HEK293T (cell line): ENCODE measurements around the gene SLC25A14.

Experiments used
- ARNT ChIP-seq: fragments of 450-650 bp; IDR thresholded peaks from 2 replicates; pipeline ENCODE4 v1.6.1; 2017; ENCODE audit warnings: mild to moderate bottlenecking
- BHLHE40 ChIP-seq: fragments of 450-650 bp; IDR thresholded peaks from 2 replicates; pipeline ENCODE4 v1.6.1; 2016; ENCODE audit warnings: mild to moderate bottlenecking, moderate library complexity, borderline replicate concordance
- ELF4 ChIP-seq: fragments of 450-650 bp; IDR thresholded peaks from 2 replicates; pipeline ENCODE4 v1.6.1; 2017; ENCODE audit warnings: antibody characterized with exemption
- FOXM1 ChIP-seq: fragments of 450-650 bp; IDR thresholded peaks from 2 replicates; pipeline ENCODE4 v1.6.1; 2017; ENCODE audit warnings: mild to moderate bottlenecking, borderline replicate concordance
- HDGF ChIP-seq: fragments of 450-650 bp; IDR thresholded peaks from 2 replicates; pipeline ENCODE4 v1.6.1; 2017; ENCODE audit warnings: antibody characterized with exemption, borderline replicate concordance
- NFRKB ChIP-seq: fragments of 450-650 bp; IDR thresholded peaks from 2 replicates; pipeline ENCODE4 v1.6.1; 2016; ENCODE audit warnings: mild to moderate bottlenecking, moderate library complexity
- SP1 ChIP-seq: fragments of 450-650 bp; IDR thresholded peaks from 2 replicates; pipeline ENCODE4 v1.6.1; 2017
- SUZ12 ChIP-seq: fragments of 450-650 bp; IDR thresholded peaks from 2 replicates; pipeline ENCODE4 v1.6.1; 2016; ENCODE audit warnings: mild to moderate bottlenecking
- TARDBP ChIP-seq: fragments of 450-650 bp; IDR thresholded peaks from 2 replicates; pipeline ENCODE4 v1.6.1; 2016
- ZNF384 ChIP-seq: fragments of 450-650 bp; IDR thresholded peaks from 2 replicates; pipeline ENCODE4 v1.6.1; 2016
- TF ChIP-seq, protein P1 (sequence below): fragments of 450-650 bp; IDR thresholded peaks from 2 replicates; pipeline ENCODE4 v1.6.1; 2016

DNA sequence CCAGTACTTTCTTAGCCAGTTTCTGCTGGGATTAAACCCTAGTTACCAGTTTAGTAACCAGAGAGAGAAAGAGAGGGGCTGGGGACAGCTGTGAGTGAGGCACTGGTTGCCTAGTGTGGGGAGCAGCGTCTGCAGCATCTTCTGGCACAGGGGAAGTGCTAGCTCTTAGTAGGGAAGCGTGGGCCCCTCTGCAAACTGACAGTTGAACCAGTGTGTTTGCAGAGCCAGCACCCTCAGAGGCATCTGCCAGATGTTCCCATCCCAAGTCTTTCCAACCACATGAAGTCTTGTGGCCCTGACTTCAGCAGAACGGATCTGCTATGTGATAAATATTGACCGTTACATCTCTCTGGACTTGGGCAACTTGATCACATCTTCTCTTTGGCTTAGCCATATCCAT, 77.1 kb downstream of the SLC25A14 start:
- TF ChIP-seq ARNT = no peak
- no peak for TF ChIP-seq FOXM1
- no peak for TF ChIP-seq SP1
- no peak for TF ChIP-seq SUZ12
- no peak for TF ChIP-seq TARDBP
- no peak for TF ChIP-seq NFRKB
- no peak for TF ChIP-seq HDGF
- TF ChIP-seq ZNF384 = no peak
- TF ChIP-seq, protein P1, sequence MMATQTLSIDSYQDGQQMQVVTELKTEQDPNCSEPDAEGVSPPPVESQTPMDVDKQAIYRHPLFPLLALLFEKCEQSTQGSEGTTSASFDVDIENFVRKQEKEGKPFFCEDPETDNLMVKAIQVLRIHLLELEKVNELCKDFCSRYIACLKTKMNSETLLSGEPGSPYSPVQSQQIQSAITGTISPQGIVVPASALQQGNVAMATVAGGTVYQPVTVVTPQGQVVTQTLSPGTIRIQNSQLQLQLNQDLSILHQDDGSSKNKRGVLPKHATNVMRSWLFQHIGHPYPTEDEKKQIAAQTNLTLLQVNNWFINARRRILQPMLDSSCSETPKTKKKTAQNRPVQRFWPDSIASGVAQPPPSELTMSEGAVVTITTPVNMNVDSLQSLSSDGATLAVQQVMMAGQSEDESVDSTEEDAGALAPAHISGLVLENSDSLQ = no peak
- no peak for TF ChIP-seq BHLHE40
- no peak for TF ChIP-seq ELF4
